ENCODE data around the gene THSD7A.

GRCh38 chr7:11655642-11656041 lies 176.4 kb downstream of the THSD7A start:
- TF ChIP-seq CTCF (IDR thresholded peaks at IDR 0.05; ENCODE audit: low read length) (no peak), EZH2 (optimal IDR thresholded peaks at IDR 0.05; ENCODE audit: low read depth, low read length) (no peak), EZH2phosphoT487 (IDR thresholded peaks at IDR 0.05; ENCODE audit: low read length) (no peak)
